ENCODE results near the gene RPS14.
"Not testable (repeated sequence)": the region's sequence is repeated elsewhere in the genome, so short reads cannot be mapped to it uniquely, and the experiment has no call there.

The RPS14 gene

GRCh38 chr5:150476568-150476967, 27.0 kb upstream of the RPS14 start:
- DNase-seq = not testable (repeated sequence)

DNA sequence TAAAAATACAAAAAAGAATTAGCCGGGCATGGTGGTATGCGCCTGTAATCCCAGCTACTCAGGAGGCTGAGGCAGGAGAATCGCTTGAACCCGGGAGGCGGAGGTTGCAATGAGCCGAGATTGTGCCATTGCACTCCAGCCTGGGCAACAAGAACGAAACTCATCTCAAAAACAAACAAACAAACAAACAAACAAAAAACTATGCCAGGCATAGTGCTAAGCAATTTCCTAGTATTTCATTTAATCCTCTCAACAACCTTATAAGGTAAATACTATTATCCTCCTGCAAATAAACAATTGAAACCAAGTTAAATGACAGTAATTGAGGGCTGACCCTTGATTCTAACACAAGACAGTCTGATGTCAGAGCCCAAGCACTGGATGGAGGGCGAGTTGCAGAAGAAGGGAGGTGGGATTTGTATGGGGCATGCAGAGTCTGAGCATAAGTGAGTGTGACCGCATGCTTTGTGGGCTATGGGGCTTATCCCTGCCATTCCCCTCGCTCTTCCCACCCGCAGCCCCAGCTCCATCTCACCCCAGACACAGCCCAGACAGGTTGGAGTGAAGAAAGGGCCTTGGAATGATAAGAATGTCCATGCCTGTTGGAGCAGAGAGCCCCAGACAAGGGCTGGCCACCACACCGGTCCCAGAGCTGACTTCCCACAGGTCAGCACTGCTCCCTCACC, 24.3 kb upstream of the RPS14 start:
- DNase-seq = no peak

GRCh38 chr5:150469718-150470469, 20.4 kb upstream of the RPS14 start:
- no peak for DNase-seq

- no peak for DNase-seq
Observed at GRCh38 chr5:150468206-150468605, 18.7 kb upstream of the RPS14 start.

GRCh38 chr5:150465927-150466326, 16.4 kb upstream of the RPS14 start:
- no peak for DNase-seq

GRCh38 chr5:150464554-150465012, 15.0 kb upstream of the RPS14 start:
- no peak for DNase-seq

DNA sequence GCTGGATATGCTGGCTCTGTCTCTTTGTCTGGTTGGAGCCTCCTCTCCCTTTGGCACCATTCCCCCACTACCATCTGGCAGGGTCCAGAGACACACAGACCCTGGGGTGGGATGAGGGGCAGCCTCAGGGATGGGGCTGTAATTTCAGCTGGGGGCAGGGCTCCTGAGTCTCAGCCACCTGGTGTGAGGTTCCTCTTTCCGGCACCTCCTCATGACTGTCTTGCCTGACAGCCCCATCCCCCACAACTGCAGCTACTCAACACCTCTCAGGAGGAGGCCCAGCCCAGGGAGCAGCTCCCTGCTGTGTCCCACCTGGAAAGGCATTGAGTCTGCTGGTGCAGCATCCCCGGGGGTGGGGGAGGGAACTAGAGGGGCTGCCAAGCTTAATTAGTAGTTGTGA, 11.7 kb upstream of the RPS14 start:
- no peak for DNase-seq

GRCh38 chr5:150460781-150461180, 11.2 kb upstream of the RPS14 start:
- no peak for DNase-seq

DNA sequence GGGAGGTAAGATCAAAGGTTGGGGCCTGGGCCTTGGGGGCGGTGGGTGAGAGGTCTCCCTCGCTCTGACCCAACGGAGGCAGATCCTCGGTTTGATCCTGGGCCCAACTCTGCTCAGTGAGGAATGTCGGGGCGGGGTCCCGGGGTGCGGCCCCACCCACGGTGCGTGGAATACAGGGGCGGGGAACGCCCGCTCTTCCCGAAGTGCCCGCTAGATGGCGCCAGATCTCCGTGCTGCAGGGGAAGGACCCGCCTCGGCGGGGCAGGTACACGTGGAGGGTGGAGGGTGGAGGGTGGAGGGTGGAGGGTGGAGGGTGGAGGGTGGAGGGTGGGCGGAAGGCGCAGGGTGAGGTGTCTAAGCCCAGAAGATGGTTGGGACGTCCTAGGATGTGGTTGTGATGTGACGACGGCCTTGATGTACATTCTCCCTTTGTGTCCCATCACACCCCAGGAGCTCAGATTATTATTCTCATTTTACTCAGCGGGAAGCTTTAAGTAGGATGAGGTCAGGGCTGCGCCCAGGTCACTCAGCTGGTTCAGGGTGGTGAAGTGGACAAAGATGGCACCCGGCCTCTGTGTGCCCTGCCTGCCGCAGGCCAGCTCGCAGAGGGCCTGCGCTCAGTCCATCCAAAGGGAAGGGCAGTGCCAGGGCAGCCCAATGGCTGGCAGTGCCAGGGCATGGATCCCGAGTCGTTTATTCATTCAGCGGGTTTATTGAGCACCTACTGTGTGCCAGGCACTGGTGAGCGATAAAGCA, 9.4 kb upstream of the RPS14 start:
- peak; percentile 91 for DNase-seq

DNA sequence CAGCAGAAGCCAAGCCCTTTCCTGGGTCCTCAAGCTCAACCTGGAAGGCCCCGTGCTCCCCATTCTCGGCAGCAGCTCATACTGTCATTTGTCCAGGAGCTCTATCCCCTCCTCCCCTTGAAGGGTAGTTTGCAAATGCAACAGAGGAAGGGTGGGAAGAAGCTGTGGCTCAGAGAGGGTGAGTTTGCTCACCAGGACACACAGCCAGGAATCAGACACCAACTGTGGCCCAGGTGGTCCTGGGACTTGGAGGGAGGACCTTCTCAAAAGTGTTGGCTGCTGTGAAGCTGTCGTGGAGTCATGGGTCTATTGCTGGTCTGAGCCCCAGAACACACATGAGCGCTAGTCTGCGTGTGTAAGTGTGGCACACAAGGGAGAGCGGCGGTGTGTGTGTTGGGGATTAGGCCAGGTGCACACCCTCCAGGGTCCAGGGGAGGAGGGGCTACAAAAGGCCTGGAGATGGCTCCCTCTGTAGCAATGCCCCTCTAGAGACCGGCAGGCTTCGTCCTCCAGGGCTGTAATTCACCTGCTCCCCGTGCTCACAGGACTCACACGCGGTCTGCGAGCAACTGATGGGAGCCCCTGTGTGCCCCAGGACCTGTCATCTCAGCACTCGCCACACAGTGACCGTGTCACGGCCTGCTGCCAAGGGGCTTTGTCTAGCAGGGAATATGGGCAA, 8.2 kb upstream of the RPS14 start:
- no peak for DNase-seq

- DNase-seq = no peak
Observed at GRCh38 chr5:150457121-150457520, 7.6 kb upstream of the RPS14 start.

DNA sequence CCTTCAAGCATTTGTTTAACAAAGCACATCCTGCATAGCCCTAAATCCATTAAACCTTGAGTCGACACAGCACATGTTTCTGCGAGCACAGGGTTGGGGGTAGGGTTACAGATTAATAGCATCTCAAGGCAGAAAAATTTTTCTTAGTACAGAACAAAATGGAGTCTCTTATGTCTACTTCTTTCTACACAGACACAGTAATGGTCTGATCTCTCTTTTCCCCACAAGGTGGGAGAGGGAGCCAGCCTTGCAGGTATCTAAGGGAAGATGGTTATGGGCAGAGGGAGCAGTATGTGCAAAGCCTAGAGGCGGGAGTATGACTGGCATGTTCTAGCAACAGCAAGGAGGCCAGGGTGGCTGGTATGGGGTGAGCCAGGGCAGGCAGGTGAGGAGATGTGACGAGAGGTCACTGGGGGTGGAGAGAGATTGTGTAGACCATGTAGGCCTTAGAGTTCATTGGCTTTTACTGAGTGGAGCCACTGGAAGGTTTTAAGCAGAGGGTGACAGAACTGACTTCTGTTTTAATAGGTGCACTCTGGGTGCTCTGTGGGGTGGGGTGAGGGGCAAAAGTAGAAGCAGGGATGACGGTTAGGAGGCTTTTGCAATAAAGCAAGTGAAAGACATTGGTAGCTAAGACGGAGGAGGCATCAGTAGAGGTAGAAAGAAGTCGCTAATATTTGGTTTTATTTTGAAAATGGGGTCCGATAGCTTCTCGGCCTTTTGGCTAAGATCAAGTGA, 5.1 kb upstream of the RPS14 start:
- DNase-seq = no peak

- not testable (repeated sequence) for DNase-seq
Observed at GRCh38 chr5:150454027-150454426, 4.5 kb upstream of the RPS14 start.

DNA sequence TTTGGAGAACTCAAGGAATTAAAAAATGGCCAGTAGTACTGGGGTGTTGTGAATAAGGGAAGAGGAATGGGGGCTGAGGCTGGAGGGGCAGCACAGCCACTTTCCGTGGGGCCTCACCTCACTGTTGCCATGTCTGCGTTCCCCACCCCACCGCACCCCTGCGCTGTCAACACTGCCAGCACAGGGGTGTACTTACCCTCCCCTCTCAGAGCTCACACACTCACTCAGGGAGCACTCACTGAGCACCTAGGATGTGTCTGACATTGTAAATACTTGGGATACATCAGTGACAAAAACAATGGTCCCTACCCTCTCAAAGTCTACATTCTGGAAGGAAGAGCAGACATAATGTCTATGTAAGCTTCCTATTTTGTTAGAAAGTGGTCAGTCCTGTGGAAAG, 3.4 kb upstream of the RPS14 start:
- DNase-seq = no peak

GRCh38 chr5:150451594-150451993, 2.1 kb upstream of the RPS14 start:
- no peak for DNase-seq

DNA sequence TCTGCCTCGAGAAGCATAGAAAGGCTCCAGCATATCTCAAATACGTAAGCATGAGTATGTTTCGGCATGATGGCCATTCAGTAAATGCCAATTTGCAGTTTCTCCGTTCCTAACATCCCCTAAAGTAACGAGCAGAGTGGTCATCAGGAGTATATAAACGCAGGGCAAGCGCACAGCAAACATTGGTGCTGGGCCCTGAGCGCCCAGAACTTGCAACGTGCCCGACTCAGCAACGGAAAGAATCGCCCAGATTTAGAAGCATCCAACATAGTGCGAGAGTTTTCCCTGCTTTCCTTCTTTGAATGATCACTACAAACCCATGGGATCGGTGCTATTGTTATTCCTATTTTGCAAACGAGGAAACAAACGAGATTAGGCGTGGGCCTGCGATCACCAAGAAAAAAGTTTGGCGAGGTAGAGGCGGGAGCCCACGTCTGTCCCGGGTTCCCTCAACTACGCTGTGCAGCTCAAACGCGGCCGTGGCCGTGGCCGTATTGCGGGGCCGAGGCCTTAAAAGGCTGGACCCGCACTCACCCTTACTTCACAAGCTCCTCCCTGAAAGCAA, 505 bp downstream of the RPS14 start:
- no peak for DNase-seq

- no peak for DNase-seq
Observed at GRCh38 chr5:150448334-150448733, 1.2 kb downstream of the RPS14 start.

GRCh38 chr5:150447188-150447587, 2.4 kb downstream of the RPS14 start:
- DNase-seq = no peak

- no peak for DNase-seq
Observed at GRCh38 chr5:150446583-150446982, 3.0 kb downstream of the RPS14 start.

DNA sequence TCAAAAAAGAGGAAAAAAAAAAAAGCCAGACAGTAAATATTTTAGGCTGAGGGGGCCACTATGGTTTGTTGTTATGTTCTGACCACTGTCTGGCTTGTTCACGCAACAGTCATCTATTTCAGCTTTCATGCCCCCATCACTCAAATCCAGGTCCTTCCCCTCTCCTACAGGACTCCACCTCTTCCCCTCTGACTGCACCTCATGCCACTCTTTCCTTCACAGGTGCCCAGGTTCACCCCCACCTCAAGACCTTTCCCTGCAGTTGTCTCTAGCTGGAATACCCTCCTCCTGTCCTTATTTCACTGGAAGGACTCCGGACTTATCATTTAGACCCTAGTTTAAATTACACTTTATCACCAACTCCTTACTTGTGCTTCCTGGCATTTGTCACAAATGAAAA, 3.5 kb downstream of the RPS14 start:
- no peak for DNase-seq

- DNase-seq = no peak
Observed at GRCh38 chr5:150444770-150445169, 4.8 kb downstream of the RPS14 start.

All from activated naive CD4-positive, alpha-beta T cell treated with Interleukin-2 at 50 U/mL for 16 hours (primary cell).